Ecto neural progenitor cell (in vitro differentiated cells): Measurements from ENCODE around the gene TRABD2B.

ENCODE experiments used
- DNase-seq: peaks from one replicate; pipeline ENCODE4 v3.0.0-alpha.2; 2018; ENCODE audit warnings: low spot score

TRABD2B gene

DNA sequence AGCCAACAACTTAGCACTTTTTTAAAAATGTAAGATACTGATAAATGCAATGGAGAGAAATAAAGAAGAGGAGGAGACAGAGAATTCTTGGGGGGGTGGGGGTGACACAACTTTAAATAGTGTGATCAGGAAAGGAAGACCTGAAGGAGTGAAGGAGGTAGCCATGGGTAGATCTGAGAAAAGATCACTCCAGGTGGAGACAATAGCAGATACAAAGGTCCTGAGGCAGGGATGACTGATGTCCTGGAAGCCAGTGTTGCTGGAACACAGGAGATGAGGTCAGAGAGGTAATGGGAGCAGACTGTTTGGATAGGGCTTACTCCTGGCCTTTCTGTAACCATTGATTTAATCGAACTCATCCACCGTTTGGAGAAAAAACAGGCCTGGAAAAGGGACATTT lies 24.6 kb upstream of the TRABD2B start:
- DNase-seq, result no peak

DNA sequence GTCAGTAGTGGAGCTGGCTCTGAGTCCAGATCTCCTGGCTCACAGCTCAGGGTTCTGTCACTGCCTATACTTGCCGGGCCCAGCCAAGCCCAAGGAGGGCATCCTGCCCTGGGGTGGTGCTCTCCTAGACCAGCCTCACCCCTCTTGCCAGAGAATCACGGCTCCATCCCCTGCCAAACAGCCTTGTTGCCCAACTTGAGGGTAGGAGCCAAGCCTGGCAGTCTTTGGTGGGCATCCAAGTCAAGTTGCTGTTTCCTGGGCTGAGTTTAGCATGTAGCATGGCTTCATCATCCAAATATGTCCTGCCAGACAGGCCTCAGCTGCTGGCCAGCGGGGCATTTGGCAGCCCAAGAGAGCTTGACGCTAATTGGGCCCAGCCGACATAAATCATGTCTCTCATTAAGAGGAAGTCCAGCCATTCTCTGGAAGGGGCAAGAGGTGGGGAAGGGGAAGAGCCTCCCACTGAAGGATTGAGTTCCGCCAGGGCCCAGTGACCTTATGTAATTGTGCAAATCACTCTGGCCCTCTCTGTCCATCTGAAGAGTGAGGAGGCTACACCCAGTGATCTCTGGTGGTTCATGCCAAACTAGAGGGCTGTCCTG lies 22.6 kb upstream of the TRABD2B start:
- peak; percentile 29 for DNase-seq

DNA sequence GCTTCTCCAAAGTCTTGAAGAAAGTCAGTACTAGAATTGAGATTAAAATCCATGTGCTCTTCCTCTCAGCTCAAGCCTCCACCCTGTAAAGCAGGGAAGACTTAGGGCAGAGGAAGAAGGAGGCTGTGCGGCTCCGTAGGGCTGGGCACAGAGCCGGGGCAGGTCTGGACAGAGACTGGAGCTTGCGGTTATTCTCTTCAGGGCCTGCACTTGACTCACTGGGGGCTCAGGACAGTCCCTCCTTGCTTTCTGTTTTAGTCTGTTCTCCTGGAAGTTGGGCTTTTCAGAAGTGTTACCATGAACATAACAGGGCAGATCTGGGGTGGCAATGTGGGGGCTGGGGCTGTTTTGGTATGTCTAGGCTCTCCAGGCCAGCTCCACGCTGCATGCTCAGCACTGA lies 21.6 kb upstream of the TRABD2B start:
- peak; percentile 24 for DNase-seq

DNA sequence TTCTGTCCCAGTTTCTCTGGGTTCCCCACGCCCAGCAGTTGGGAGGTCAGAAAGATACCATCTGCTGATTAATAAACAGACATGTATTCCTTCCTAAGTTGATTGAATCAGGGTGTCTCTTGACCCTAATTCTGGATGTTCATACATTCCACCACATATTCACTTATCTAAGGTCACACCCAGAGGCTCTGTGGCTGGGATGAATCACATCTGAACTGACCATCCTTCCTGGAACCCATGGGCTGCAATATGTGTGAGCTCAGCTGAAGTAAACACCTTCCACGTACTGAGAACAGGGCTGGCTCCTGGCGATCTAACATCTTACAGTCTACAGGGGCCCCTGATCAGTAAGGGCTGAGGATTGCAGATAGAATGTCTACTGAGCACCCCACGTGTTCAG lies 20.5 kb upstream of the TRABD2B start:
- DNase-seq, result peak; percentile 13

DNA sequence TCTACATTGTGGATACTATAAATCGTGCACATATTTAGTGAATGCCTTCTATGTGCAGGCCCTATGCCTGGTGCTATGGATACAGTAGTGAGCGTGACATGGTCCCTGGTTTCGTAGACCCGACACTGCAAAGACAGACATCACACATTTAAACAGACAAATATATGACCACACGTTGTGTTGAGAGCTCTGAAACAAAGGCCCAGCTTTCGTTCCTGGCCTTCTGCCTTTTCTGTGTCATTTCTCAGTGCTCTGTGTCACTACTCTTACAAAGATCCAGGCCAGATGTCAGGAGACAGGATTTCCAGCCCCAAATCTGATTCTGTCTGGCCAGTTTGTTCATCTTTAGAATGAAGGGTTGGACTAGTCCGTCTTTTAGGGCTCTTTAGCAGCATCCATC lies 19.3 kb upstream of the TRABD2B start:
- DNase-seq, result no peak

DNA sequence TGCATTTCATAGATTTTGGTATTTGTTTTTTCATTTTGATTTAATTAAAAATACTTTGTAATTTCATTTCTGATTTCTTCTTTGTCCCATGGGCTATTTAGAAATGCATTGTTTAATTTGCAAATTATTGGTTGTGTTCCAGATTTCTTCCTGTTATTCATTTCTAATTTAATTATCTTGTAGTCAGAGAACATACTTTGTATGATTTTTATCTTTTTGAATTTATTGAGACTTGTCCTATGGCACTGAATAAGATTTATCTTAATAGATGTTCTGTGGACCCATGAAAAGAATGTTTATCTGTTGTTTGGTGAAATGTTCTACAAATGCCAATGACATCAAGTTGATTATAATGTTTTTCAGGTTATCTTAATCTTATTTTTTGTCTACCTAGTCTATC lies 16.1 kb upstream of the TRABD2B start:
- no peak for DNase-seq

DNA sequence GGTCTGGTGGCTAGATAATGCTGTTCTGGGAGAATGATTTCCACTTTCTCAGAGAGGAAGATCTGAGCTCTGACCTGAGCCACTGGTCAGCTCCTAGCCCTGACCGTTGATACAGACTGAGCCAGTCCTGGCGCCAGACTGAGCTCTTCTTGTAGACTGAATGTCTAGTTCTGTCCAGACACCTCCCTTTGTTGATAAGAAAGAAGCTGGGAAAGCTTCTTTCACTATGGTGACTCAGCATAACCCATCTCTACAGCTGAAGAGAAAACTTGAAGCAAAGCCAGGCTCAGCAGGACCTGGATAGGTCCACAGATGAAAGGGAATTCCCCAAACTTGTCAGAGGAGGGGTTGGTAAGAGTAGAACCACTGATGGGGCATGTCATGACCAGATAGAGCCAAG lies 9.9 kb upstream of the TRABD2B start:
- no peak for DNase-seq

DNA sequence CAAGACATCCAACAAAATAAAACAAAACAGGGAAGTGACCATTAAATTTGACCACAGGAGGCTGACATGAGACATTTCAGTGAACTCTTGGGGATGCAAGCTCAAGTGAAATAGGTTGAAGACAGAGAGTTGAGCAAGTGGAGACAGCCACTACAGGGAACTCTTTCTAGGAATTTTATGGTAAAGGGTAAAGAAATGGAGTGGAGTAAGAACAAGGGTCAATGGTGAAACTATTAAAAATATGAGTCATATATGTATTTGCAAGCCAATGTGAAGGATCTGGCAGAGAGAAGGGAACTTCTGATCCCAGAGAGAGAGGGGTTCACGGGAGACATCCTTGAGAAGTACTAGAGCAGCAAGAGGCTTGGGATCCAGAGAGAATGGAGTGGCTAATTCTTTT lies 9.1 kb upstream of the TRABD2B start:
- DNase-seq, result no peak

DNA sequence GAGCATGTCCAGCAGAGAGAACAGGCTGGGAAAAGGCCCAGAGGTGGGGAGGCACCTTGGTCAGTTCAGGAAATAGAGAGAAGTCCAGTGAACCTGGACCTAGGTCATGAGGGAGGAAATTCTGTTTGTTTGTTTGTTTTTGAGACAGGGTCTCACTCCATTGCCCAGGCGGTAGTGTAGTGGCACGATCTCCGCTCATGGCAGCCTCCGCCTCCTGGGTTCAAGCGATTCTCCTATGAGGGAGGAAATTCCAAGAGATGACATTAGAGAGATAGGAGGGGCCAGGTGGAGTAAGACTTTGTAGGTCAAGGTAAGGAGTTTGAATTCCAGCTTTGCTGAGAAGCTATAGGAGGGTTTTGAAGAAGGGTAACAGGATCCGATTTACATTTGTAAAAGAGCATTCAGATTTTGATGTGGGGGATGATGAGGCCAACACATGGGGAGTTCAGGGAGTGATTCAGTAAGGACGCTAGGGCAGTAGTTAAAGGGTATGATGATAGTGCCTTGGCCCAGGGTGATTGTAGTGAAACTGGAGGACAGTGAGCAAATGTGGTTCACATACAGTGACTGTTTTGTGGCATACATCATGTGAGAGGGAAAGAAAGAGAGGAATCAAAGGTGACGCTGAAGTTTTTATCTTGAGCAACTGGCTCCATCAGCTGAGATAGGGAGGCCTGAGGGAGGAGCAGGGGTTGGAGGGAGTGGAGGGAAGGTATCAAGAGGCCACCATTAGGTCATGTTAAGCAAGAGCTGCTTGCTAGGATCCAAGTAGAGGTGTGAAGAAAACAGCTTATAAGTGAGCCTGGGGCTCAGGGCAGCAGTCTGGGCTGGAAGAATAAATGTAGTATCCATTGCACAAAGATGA lies 8.3 kb upstream of the TRABD2B start:
- DNase-seq, result no peak

DNA sequence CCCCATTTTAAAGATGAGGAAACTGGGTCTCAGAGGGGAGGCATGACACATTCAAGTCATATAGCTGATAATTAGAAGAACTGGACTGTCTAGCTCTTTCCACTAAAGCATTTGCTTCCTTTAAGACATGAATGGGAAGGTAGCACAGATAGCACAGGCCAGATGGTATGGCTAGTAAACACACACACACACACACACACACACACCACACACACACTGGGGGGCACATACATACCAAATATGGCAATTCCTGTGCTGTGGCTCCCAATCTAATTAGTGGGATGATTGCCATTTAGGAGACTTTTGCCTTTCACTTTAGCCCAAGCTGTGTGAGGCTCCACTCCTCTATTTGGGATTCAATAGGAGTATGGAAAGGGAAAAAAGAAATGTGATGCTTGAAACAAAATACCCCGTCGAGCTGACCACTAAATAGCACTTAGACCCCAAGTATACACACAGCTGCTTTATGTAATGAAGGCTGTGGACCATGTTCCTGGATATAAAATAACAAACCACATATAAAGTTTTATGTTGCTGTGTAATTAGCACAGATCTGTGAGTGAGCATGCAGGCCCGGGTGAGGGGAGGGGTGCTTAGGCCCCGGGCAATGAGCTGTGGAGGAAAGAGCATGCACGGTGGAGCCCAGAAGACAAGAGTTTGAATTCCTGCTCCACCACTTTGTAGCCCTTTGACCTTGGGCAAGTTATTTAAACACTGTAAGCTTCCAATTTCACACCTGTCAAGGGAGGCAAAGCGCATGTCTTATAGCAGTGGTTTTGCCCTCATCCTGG lies 6.8 kb upstream of the TRABD2B start:
- DNase-seq, result no peak

DNA sequence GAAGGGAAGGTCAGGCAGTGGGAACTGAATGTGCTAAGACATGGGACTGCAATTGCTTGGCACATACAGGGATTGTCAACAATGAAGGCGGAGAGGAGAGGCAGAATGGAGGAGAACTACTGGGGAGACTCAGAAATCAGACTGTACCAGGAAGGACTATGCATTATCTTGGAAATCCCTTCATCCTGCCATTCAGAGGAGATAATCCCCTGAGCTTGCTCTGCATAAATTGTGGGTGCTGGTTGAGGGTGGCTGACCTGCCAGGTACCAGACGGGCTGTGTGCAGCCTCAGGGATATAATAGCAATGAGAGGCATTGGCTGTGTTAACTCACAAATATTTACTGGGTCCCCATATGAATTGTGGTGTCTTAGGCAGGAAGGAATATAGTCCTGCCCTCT lies 5.0 kb upstream of the TRABD2B start:
- DNase-seq, result no peak

DNA sequence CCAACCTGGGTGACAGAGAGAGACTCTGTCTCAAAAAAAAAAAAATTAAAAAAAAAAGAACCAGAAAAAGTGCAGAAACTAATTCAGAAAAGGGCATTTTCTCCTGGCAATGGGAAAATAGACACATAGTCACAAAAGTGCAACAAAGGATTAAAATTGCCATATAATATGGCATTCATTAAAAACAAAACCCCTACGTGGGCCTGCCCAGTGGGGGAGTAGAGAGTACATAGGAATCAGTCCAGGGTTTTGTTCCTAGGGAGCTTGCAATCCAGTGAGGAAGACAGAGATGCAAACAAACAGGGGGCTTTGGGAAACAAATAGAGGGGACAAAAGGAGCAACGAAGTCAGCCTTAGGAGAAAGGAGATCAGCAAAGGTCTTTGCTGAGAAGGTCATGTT lies 4.5 kb upstream of the TRABD2B start:
- no peak for DNase-seq

DNA sequence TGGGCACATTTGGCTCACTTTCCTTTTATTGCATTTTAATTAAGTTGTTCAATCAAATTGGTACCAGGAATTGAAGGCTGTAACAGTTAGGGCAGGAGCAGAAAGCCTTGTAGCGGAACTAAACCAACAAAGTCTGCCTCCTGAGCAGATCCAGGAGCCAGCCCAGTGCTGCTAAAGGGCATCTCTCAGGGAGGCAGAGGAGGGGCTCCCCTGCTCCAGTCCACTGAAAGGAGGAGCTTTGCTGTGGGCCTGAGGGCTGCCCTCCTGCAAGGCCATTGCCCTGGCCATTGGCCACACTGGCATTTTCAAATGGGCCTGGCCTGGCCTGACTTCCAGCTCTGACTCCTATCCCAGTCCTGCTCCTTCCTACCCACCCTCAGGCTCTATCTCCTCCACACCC lies 3.7 kb upstream of the TRABD2B start:
- DNase-seq, result no peak

DNA sequence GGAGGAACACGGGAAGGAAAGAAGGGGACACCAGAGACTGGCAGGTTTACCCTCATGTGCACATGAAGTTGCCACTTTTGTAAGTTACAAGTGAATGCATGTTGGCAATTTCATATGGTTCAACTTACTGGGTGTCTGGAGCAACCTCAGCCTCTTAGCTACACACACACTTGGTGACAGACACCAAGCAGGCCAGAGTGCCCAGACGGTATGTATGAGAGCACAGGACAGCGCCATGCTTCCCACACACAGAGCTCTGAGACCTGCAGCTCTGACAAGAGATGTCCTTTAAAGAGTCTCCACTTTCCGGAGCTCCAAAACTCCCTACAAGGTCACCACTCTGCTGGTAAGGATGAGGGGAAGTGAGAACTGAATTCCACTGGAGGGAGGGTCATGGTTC lies 1.9 kb upstream of the TRABD2B start:
- peak; percentile 34 for DNase-seq

DNA sequence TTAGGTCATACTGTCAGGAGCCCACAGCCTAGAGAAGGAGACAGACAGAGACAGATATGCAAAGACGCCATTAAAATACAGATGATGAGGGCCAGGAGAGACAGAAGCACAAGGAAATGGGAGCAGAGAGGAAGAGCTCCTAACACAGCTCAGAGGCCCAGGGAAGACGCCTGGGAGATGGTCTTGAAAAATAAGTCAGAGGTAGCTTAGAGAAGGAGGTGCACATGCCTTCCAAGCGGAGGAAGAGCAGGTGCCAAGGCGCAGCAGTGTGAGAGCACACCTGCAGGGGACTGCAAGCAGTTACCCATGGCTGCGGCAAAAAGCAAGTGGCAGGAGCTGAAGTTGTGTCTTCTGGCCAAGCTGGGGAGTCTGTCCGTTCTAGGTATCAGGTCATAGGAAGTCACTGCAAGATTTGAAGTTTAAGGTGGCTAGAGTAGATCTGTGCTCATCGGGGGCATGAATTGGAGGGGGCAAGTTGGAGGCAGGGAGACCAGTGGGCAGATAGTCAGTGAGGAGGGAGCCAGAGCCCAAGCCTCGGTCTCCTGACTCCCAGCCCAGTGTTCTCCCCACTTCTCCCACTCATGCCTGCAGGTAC lies 1.3 kb upstream of the TRABD2B start:
- peak; percentile 41 for DNase-seq

DNA sequence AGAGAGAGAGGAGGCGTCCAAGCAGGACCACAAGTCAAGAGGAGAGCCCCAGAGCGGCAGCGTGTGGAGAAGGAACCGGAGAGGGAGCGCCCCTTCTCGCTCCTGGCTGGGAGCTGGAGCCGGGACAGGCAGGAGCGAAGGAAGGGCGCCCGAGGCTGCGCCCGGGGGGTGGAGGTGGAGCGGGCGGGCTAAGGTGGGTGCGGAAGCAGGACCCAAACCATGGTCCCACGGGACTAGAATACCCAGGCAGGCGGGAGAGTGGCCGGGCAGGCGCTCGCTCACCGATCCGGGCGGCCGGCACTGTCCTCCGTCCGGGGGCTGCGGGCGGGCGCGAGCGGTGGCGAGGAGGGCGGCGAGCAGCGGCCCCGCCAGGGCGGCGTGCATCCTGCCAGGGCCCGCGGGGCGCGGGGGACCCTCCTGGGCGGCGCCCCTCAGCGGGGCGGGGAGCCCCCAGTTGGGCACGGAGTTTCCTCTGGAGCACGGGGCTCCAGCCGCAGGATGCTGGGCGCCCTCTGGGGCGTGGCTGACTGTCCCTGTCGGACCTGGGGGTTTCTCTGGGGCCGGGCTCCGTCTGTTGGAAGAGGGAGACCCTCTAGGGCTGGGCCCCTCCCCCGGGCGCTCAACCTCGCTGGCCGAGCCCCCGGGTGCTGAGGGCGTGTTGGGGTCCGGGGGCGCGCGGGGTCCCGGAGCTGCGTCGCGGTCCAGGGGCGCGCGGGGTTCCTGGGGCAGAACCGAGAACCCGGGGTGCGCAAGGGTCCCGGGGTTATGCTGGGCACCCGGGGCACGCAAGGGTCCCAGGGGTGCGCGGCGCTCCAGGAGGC lies 569 bp downstream of the TRABD2B start:
- peak; percentile 63 for DNase-seq

DNA sequence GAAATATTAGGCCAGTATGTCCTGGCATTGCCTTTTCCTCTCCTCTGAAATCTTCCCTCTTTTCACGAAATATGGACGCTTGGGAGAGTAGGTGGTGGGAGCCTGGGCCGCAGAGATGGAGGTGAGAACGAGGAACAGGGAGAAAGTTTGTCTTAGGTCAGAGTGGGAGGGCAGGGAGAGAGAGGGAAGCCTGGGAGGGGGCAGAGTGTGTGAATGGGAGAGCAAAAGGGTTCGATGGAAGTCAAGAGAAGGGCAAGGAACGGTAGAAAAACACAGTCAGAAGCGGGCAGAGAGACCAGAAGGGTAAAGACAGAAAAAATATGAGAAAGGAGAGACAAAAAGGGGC lies 1.2 kb downstream of the TRABD2B start:
- DNase-seq, result no peak

DNA sequence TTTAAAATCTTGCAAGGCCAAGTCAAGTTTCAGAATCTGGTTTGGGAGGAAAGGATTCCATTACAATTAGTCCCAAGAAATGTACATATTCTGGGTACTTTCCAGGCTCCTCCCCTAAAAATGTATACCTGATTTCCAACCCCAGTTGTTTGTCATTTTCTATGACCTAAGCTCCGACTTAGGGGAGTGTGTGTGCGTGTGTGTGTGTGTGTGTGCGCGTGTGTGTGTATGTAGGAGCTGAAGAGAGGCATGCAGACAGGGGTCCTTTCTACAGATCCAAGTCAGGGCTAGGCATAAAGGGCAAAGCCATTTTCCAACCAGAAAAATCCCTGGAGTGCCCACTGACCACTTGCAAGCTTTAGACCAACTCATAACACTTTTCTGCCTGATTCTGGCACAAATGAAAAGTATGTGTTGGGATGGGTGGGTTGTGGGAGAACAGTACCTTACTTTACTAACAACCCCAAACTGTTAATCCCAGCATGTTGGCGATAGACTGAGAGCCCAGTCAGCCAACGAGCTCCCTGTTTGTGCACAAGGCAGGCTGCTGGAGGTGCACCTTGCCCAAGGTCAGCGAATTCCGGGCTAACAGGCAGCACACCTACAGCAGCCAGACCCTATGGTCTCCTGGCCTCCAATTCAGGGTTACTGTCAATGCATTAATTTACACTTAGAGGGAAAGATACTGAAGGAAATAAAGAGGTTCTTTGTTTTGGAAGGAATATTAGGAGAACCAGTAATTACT lies 1.7 kb downstream of the TRABD2B start:
- peak; percentile 48 for DNase-seq

DNA sequence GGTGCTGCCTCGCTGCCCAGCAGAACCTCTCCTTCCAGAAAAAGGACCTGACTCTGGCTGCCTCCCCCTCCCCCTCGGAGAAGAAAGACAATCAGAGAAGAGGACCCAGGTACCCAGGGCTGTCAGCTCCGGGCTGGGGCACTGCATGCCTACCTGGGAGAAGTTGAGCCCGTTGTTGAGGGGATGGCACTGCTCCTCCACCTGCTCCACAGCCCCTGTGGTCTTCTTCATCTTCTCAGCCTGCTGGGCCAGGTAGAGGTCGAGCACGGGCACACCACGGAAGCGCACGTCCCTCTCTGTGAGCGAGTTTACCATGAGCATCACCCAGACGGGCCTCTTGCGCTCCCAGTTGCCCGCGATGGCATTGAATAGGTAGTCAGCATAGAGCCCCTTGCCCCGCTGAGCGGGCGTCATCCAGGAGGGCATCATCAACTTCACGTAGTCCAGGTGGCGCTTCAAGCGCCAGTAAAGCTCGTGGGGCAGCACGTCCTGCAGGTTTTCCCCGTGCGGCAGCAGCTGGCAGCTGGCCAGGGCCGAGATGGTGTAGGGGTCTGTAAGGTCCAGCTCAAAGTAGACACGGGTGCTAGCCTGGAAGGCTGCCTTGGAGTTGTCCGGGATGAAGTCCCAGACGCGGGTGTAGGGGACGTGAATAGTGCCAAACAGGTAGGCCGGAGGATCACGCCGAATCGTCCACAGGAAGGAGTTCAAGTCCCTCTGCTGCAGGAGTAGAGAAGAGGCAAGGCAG lies 3.1 kb downstream of the TRABD2B start:
- peak; percentile 46 for DNase-seq

DNA sequence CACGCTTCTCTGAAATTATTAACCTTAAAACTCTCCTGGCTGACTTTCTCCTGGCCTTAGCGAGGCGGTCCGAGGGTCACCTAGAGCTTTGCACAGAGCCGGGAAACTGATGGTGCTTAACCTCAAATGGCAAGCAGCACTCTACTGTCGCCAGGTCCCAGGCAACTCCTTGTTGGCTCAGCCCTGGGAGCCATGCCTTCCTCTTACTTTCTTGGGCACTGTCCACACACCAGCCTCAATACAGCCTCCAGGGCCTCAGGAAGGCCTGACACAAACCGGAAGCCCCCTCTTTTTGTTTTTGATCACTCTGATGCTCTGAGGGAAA lies 3.8 kb downstream of the TRABD2B start:
- peak; percentile 47 for DNase-seq
